H1 (cell line): ENCODE data around the gene SLC26A6. TPM values are rescaled to one million over a fixed set of nuclear protein-coding genes. Genes with fewer than 3 reads are reported as not detected.

Experiments used
- CTCF ChIA-PET: fragments of 300-600 bp; sonication (Branson Sonifier 250); formaldehyde crosslinking; loops from one replicate; lab custom pipeline; 2021; ENCODE audit not compliant: partially characterized antibody; lab: Charles Lee
- POLR2A ChIA-PET: fragments of 300-600 bp; sonication (Branson Sonifier 250); formaldehyde crosslinking; loops from one replicate; lab custom pipeline; 2021; ENCODE audit warnings: inconsistent platforms; ENCODE audit not compliant: partially characterized antibody; lab: Charles Lee
- DNase-seq, 2 experiments: peaks; one replicate each; pipeline versions ENCODE4 v3.0.0 to v3.0.0-alpha.2; 2010 to 2022; ENCODE audit warnings: low spot score in 2 of 2, low read depth in 1 of 2, mixed read lengths in 1 of 2
- FAIRE-seq: peaks from 2 replicates; lab custom pipeline; 2011; peaks lifted over from hg19 to GRCh38; lab: Jason Lieb, UNC
- H2AFZ ChIP-seq: 2 replicates; pipeline ENCODE4 v1.8.1; 2012; ENCODE audit warnings: low read length, inconsistent platforms
- H2AK5ac ChIP-seq: 2 replicates; pipeline ENCODE4 v1.6.1; 2013; ENCODE audit warnings: low read depth, low read length
- H2BK120ac ChIP-seq: replicated peaks from 2 replicates; pipeline ENCODE3; 2013; ENCODE audit warnings: low read depth, low read length, inconsistent platforms
- H2BK12ac ChIP-seq: 2 replicates; pipeline ENCODE4 v1.6.1; 2013; ENCODE audit warnings: low read depth, low read length
- H2BK15ac ChIP-seq: 2 replicates; pipeline ENCODE4 v1.6.1; 2013; ENCODE audit warnings: low read length
- H2BK20ac ChIP-seq: 2 replicates; pipeline ENCODE4 v1.6.1; 2013; ENCODE audit warnings: low read length
- H2BK5ac ChIP-seq: 2 replicates; pipeline ENCODE4 v1.6.1; 2013; ENCODE audit warnings: low read depth, low read length
- H3K14ac ChIP-seq: 2 replicates; pipeline ENCODE4 v1.6.1; 2013; ENCODE audit warnings: inconsistent platforms; ENCODE audit not compliant: insufficient read length
- H3K18ac ChIP-seq: 2 replicates; pipeline ENCODE4 v1.6.1; 2013; ENCODE audit warnings: low read length; ENCODE audit errors: extremely low read depth
- H3K23ac ChIP-seq: 2 replicates; pipeline ENCODE4 v1.6.1; 2013; ENCODE audit warnings: inconsistent platforms; ENCODE audit not compliant: insufficient read length
- H3K23me2 ChIP-seq: 2 replicates; pipeline ENCODE4 v1.6.1; 2013; ENCODE audit warnings: low read depth, low read length
- H3K27ac ChIP-seq: 2 replicates; pipeline ENCODE4 v1.6.1; 2011; ENCODE audit warnings: low read depth, low read length, inconsistent platforms
- H3K27me3 ChIP-seq, 4 experiments: replicated peaks in 1 of 4; 1 replicate in 1 of 4; 2 replicates in 3 of 4; pipeline versions ENCODE4 v1.6.1 to v1.8.1; 2011 to 2013; ENCODE audit warnings: low read length in 3 of 4, mild to moderate bottlenecking in 3 of 4, inconsistent platforms in 2 of 4, mixed read lengths in 2 of 4, moderate library complexity in 1 of 4; ENCODE audit not compliant: control insufficient read depth in 3 of 4, insufficient read depth in 3 of 4; ENCODE audit errors: extremely low read depth in 1 of 4
- H3K36me3 ChIP-seq, 4 experiments: 2 replicates each; pipeline versions ENCODE4 v1.6.1 to v1.8.1; 2011 to 2013; ENCODE audit warnings: mild to moderate bottlenecking in 4 of 4, low read length in 3 of 4, moderate library complexity in 2 of 4, control low read depth in 1 of 4, inconsistent platforms in 1 of 4; ENCODE audit not compliant: insufficient read depth in 4 of 4, control insufficient read depth in 2 of 4
- H3K4ac ChIP-seq: replicated peaks from 2 replicates; pipeline ENCODE3; 2013; ENCODE audit warnings: low read length, low read depth, mixed read lengths, inconsistent platforms; ENCODE audit not compliant: insufficient read length
- H3K4me1 ChIP-seq, 4 experiments: replicated peaks in 1 of 4; 1 replicate in 1 of 4; 2 replicates in 3 of 4; pipeline versions ENCODE4 v1.6.1 to v1.8.1; 2011 to 2013; ENCODE audit warnings: low read length in 3 of 4, inconsistent platforms in 2 of 4, mixed read lengths in 1 of 4; ENCODE audit not compliant: insufficient read depth in 4 of 4, control insufficient read depth in 3 of 4
- H3K4me2 ChIP-seq, 2 experiments: 2 replicates each; pipeline versions ENCODE4 v1.6.1 to v1.8.1; 2011 to 2013; ENCODE audit warnings: low read depth in 2 of 2, low read length in 2 of 2, control low read depth in 1 of 2, inconsistent platforms in 1 of 2, mild to moderate bottlenecking in 1 of 2; ENCODE audit not compliant: insufficient read depth in 1 of 2
- H3K4me3 ChIP-seq, 4 experiments: fragments of 200-600, 300-600 bp in 1 of 4; sonication (generic), shearing (Covaris generic), sonication (Bioruptor Twin) in 1 of 4; 2 replicates each; pipeline versions ENCODE4 v1.5.1 to v1.8.1; 2011 to 2016; ENCODE audit warnings: low read length in 4 of 4, low read depth in 3 of 4, control low read depth in 2 of 4, inconsistent platforms in 2 of 4, mild to moderate bottlenecking in 2 of 4, mixed read lengths in 1 of 4, moderate library complexity in 1 of 4; ENCODE audit not compliant: insufficient read depth in 2 of 4; ENCODE audit errors: extremely low read depth in 1 of 4
- H3K56ac ChIP-seq: replicated peaks from 2 replicates; pipeline ENCODE3; 2013; ENCODE audit warnings: low read depth, mild to moderate bottlenecking, mixed read lengths, low read length, inconsistent platforms; ENCODE audit not compliant: insufficient read length
- H3K79me1 ChIP-seq: 2 replicates; pipeline ENCODE4 v1.6.1; 2013; ENCODE audit warnings: low read depth, low read length, control low read depth
- H3K79me2 ChIP-seq, 2 experiments: 2 replicates each; pipeline versions ENCODE4 v1.6.1 to v1.8.1; 2012 to 2013; ENCODE audit warnings: low read length in 2 of 2, mild to moderate bottlenecking in 2 of 2, inconsistent platforms in 1 of 2; ENCODE audit not compliant: insufficient read depth in 2 of 2, control insufficient read depth in 1 of 2
- H3K9ac ChIP-seq, 4 experiments: replicated peaks in 1 of 4; 1 replicate in 1 of 4; 2 replicates in 3 of 4; pipeline versions ENCODE4 v1.6.1 to v1.8.1; 2011 to 2013; ENCODE audit warnings: low read depth in 3 of 4, low read length in 3 of 4, control low read depth in 2 of 4, mild to moderate bottlenecking in 2 of 4, moderate library complexity in 2 of 4, inconsistent platforms in 1 of 4; ENCODE audit errors: extremely low read depth in 1 of 4
- H3K9me3 ChIP-seq, 2 experiments: 2 replicates each; pipeline versions ENCODE4 v1.6.1 to v1.8.1; 2012 to 2013; ENCODE audit warnings: mild to moderate bottlenecking in 2 of 2, moderate library complexity in 2 of 2, control low read depth in 1 of 2, inconsistent platforms in 1 of 2, low read depth in 1 of 2, low read length in 1 of 2, mixed read lengths in 1 of 2; ENCODE audit not compliant: insufficient read depth in 2 of 2
- H4K20me1 ChIP-seq, 2 experiments: replicated peaks in 1 of 2; 2 replicates each; pipeline versions ENCODE3 to v1.8.1; 2011 to 2013; ENCODE audit warnings: inconsistent platforms in 2 of 2, low read length in 2 of 2, mild to moderate bottlenecking in 1 of 2; ENCODE audit not compliant: insufficient read depth in 2 of 2, control insufficient read depth in 1 of 2
- H4K5ac ChIP-seq: 2 replicates; pipeline ENCODE4 v1.6.1; 2013; ENCODE audit warnings: low read length, low read depth, mixed read lengths, inconsistent platforms; ENCODE audit not compliant: insufficient read length
- H4K8ac ChIP-seq: 2 replicates; pipeline ENCODE4 v1.8.0; 2013; ENCODE audit warnings: mild to moderate bottlenecking, moderate library complexity, low read length, inconsistent platforms; ENCODE audit not compliant: insufficient read depth; ENCODE audit errors: extremely low read depth
- H4K91ac ChIP-seq: replicated peaks from 2 replicates; pipeline ENCODE3; 2013; ENCODE audit warnings: low read length, mixed read lengths, inconsistent platforms; ENCODE audit not compliant: insufficient read length
- BACH1 ChIP-seq: IDR thresholded peaks from 2 replicates; pipeline ENCODE4 v1.6.1; 2012; ENCODE audit warnings: low read length, improper control_type of control experiment
- CREB1 ChIP-seq: IDR thresholded peaks from 2 replicates; pipeline ENCODE4 v1.6.1; 2012; ENCODE audit warnings: inconsistent platforms
- CTCF ChIP-seq, 3 experiments: IDR thresholded peaks; 1 replicate in 2 of 3; 2 replicates in 1 of 3; pipeline versions ENCODE4 v1.5.1 to v1.6.1; 2011; ENCODE audit warnings: low read length in 3 of 3, mild to moderate bottlenecking in 3 of 3, inconsistent platforms in 2 of 3, low read depth in 1 of 3, moderate library complexity in 1 of 3; ENCODE audit not compliant: insufficient read depth in 1 of 3; ENCODE audit errors: control extremely low read depth in 1 of 3
- HDAC6 ChIP-seq: IDR thresholded peaks from one replicate; pipeline ENCODE4 v1.7.1; 2012; ENCODE audit warnings: low read depth, mild to moderate bottlenecking, inconsistent platforms, low read length, moderate library complexity
- JUND ChIP-seq: IDR thresholded peaks from 2 replicates; pipeline ENCODE4 v1.6.1; 2011; ENCODE audit warnings: mild to moderate bottlenecking, improper control_type of control experiment, low read length
- KDM5A ChIP-seq: fragments of 200-600 bp; IDR thresholded peaks from 2 replicates; pipeline ENCODE4 v1.7.1; 2012; ENCODE audit warnings: mild to moderate bottlenecking, low read length, inconsistent platforms, mixed read lengths
- POLR2AphosphoS5 ChIP-seq: IDR thresholded peaks from 2 replicates; pipeline ENCODE4 v1.6.1; 2011; ENCODE audit warnings: low read depth, low read length
- RNF2 ChIP-seq: fragments of 200-900, 300-1000 bp; sonication (generic); IDR thresholded peaks from 2 replicates; pipeline ENCODE4 v1.7.1; 2016; ENCODE audit warnings: borderline replicate concordance, low read depth, mild to moderate bottlenecking, antibody characterized with exemption, low read length; ENCODE audit not compliant: poor library complexity, severe bottlenecking; ENCODE audit errors: missing control alignments
- SIN3A ChIP-seq, 2 experiments: IDR thresholded peaks in 1 of 2; conservative IDR thresholded peaks in 1 of 2; 2 replicates each; pipeline ENCODE4 v1.6.1; 2011 to 2012; ENCODE audit warnings: low read length in 2 of 2, improper control_type of control experiment in 1 of 2, low read depth in 1 of 2, mild to moderate bottlenecking in 1 of 2
- SIRT6 ChIP-seq: IDR thresholded peaks from one replicate; pipeline ENCODE4 v1.7.1; 2012; ENCODE audit warnings: low read length, inconsistent platforms
- SP2 ChIP-seq: IDR thresholded peaks from 2 replicates; pipeline ENCODE4 v1.6.1; 2012; ENCODE audit warnings: mild to moderate bottlenecking, low read length, inconsistent platforms
- TEAD4 ChIP-seq: IDR thresholded peaks from 2 replicates; pipeline ENCODE4 v1.6.1; 2012; ENCODE audit warnings: low read depth, low read length, inconsistent platforms, mixed read lengths
- WGBS, 2 experiments: shearing (Covaris generic) in 1 of 2; methylation state at CpG; one replicate each; pipeline versions ENCODE4 v1.1.6 to v1.1.7; 2013 to 2015; ENCODE audit warnings: low lambda C conversion rate in 2 of 2, mixed read lengths in 2 of 2, inconsistent platforms in 1 of 2, low coverage in 1 of 2, missing lambda C conversion rate in 1 of 2; ENCODE audit not compliant: insufficient replicate concordance in 2 of 2, insufficient coverage in 1 of 2, insufficient read length in 1 of 2; ENCODE audit errors: extremely low coverage in 1 of 2, missing lambda C conversion rate in 1 of 2; 5-methylcytosine and 5-hydroxymethylcytosine counted together
- polyA plus RNA-seq, 7 experiments: library from polyadenylated mRNA; depleted of rRNA in 3 of 7; stranded (reverse) in 5 of 7; unstranded in 2 of 7; fragments of >200 nt in 5 of 7; fragments of 200-250 nt in 2 of 7; gene quantifications; 1 replicate in 5 of 7; 2 replicates in 1 of 7; 4 replicates in 1 of 7; pipeline versions ENCODE4 v1.2.1 to v1.2.3, GENCODE V29; 2011 to 2013; ENCODE audit warnings: missing spikeins in 2 of 7, mixed read lengths in 2 of 7
- total RNA-seq: library from RNA; stranded (reverse); fragmentation: NEBNext Ultra II Directional; extraction: Animal tissue kit (Norgen Biotek cat#: 25700); gene quantifications from 2 replicates; pipeline ENCODE4 v1.2.1, GENCODE V29; 2021

Gene SLC26A6
- total and polyA plus RNA-seq, 2 of the 8 experiments (the other 6 are each of a cell fraction or from before 2014, with no cell fraction given), result 50.4 to 58.0 TPM

- Histone ChIP-seq H3K27ac (no peak overlapping the region), H2BK15ac (no peak overlapping the region), H3K23ac (no peak overlapping the region), H3K9me3 (no peaks in the 10 kb centered on the region), H3K4me1 (peaks cover 0 to 3% (median under 1%) of the 10 kb centered on the region in 4 experiments), H3K27me3 (no peaks in the 10 kb centered on the region), H3K14ac (no peak overlapping the region), H2AFZ (no peak overlapping the region), H3K4me3 (no peak overlapping the region), H2BK5ac (no peak overlapping the region), H3K56ac (no peak overlapping the region), H2BK12ac (no peak overlapping the region), H4K91ac (no peak overlapping the region), H4K20me1 (peaks cover 3 to 11% of the 10 kb centered on the region in 2 experiments), H3K79me2 (no peaks in the 10 kb centered on the region), H3K4me2 (no peak overlapping the region), H4K8ac (no peak overlapping the region), H3K36me3 (peaks cover 3 to 35% (median 21%) of the 10 kb centered on the region in 4 experiments; a peak in 5 of 8 replicates), H4K5ac (no peak overlapping the region), H2BK20ac (no peak overlapping the region), H3K9ac (no peak overlapping the region), H3K79me1 (no peaks in the 10 kb centered on the region; the same call in 1 of the 2 replicates), H2BK120ac (no peak overlapping the region), H3K4ac (no peak overlapping the region), H3K23me2 (no peaks in the 10 kb centered on the region), H2AK5ac (no peak overlapping the region), H3K18ac (no peak overlapping the region)
- DNase-seq, result no peak
- ChIA-PET POLR2A (interaction anchor here (9.0 to 9.8 kb wide), 2 partner anchors 12 to 21 kb away, joined by 91 to 111 read pairs; partner anchors contain the start of gene CELSR3), CTCF (interaction anchor here (0.6 to 2.4 kb wide), 3 partner anchors 15 to 19 kb away, joined by 3 to 9 read pairs (median 3); no protein-coding TSS in a partner anchor)
- WGBS, 2 experiments, result 94% methylated on average over 3 of the region's 3 CpGs; no CpG with 5 or more reads in 1 of the 2 experiments
- FAIRE-seq, result no peak
- TF ChIP-seq POLR2AphosphoS5 (no peak), JUND (no peak), BACH1 (no peak), TEAD4 (no peak), SP2 (no peak), SIRT6 (no peak), HDAC6 (no peak), CREB1 (no peak), SIN3A (conservative IDR thresholded peaks at IDR 0.05 in 1 of 2, IDR thresholded peaks at IDR 0.05 in 1 of 2; ENCODE audit: low read depth in 1 of 2, low read length in 2 of 2) (no peak), KDM5A (no peak), RNF2 (no peak), CTCF (IDR thresholded peaks at IDR 0.05; ENCODE audit: control extremely low read depth in 1 of 3, insufficient read depth in 1 of 3, low read depth in 1 of 3, low read length in 3 of 3) (no peak)
These were observed 6.1 kb upstream of the SLC26A6 start for GRCh38 chr3:48641396-48641795.
